HEK293 (cell line): ENCODE measurements around the gene ZNF236.

ENCODE experiments used
- CTCF ChIA-PET: fragments of 350-600 bp; formaldehyde crosslinking; extraction: SDS; loops from one replicate; lab custom pipeline; 2021; ENCODE audit warnings: antibody characterized with exemption; lab: Yijun Ruan, JAX
- POLR2A ChIA-PET: fragments of 300-600 bp; formaldehyde crosslinking; extraction: SDS; loops from one replicate; lab custom pipeline; 2020; ENCODE audit warnings: antibody characterized with exemption, inconsistent platforms; lab: Yijun Ruan, JAX
- H3K27ac ChIP-seq: fragments of 200-500 bp; sonication (Bioruptor generic); 2 replicates; pipeline ENCODE4 v1.5.1; 2014; ENCODE audit warnings: low read depth, low read length, control low read depth, inconsistent platforms; ENCODE audit errors: extremely low read depth
- H3K36me3 ChIP-seq, 2 experiments: fragments of 200-500 bp in 1 of 2; sonication (Bioruptor generic) in 1 of 2; 1 replicate in 1 of 2; 2 replicates in 1 of 2; pipeline ENCODE4 v1.5.1; 2014 to 2017; ENCODE audit warnings: inconsistent platforms in 2 of 2, low read length in 2 of 2; ENCODE audit not compliant: control insufficient read depth in 2 of 2, insufficient read depth in 1 of 2
- H3K4me1 ChIP-seq: fragments of 200-500 bp; sonication (Bioruptor generic); 2 replicates; pipeline ENCODE4 v1.5.1; 2014; ENCODE audit warnings: mild to moderate bottlenecking, low read length, inconsistent platforms; ENCODE audit not compliant: control insufficient read depth, insufficient read depth
- H3K4me3 ChIP-seq: 2 replicates; pipeline ENCODE4 v1.5.1; 2011; ENCODE audit warnings: low read depth, mild to moderate bottlenecking, control low read depth, low read length, moderate library complexity
- H3K9me3 ChIP-seq: fragments of 200-500 bp; sonication (Bioruptor generic); 2 replicates; pipeline ENCODE4 v1.5.1; 2014; ENCODE audit warnings: low read depth, low read length, inconsistent platforms; ENCODE audit not compliant: control insufficient read depth, insufficient read depth
- HOXD13 ChIP-seq: sonication (generic); formaldehyde crosslinking; IDR thresholded peaks from 2 replicates; pipeline ENCODE4 v1.8.0; 2022; ENCODE audit warnings: missing genetic modification reagents, borderline replicate concordance
- KLF1 ChIP-seq: fragments of 450-650 bp; formaldehyde crosslinking; IDR thresholded peaks from 2 replicates; pipeline ENCODE4 v1.5.1; 2016; ENCODE audit warnings: missing biosample characterization, missing genetic modification characterization
- PATZ1 ChIP-seq: fragments of 450-650 bp; formaldehyde crosslinking; IDR thresholded peaks from 2 replicates; pipeline ENCODE4 v1.5.1; 2016; ENCODE audit warnings: missing biosample characterization, missing genetic modification characterization
- PRDM2 ChIP-seq: fragments of 450-650 bp; formaldehyde crosslinking; IDR thresholded peaks from 2 replicates; pipeline ENCODE4 v1.5.1; 2016; ENCODE audit warnings: missing biosample characterization, missing genetic modification characterization, borderline replicate concordance
- SCRT1 ChIP-seq: fragments of 450-650 bp; formaldehyde crosslinking; IDR thresholded peaks from 2 replicates; pipeline ENCODE4 v1.5.1; 2016; ENCODE audit warnings: missing biosample characterization, missing genetic modification characterization, borderline replicate concordance
- SCRT2 ChIP-seq: fragments of 450-650 bp; formaldehyde crosslinking; IDR thresholded peaks from 2 replicates; pipeline ENCODE4 v1.5.1; 2016; ENCODE audit warnings: missing biosample characterization, missing genetic modification characterization
- ZNF10 ChIP-seq: fragments of 450-650 bp; formaldehyde crosslinking; IDR thresholded peaks from 2 replicates; pipeline ENCODE4 v1.5.1; 2017; ENCODE audit warnings: missing biosample characterization, missing genetic modification characterization
- ZNF214 ChIP-seq: fragments of 450-650 bp; formaldehyde crosslinking; IDR thresholded peaks from 2 replicates; pipeline ENCODE4 v1.5.1; 2017; ENCODE audit warnings: missing biosample characterization, mild to moderate bottlenecking, missing genetic modification characterization, borderline replicate concordance
- ZNF544 ChIP-seq: fragments of 450-650 bp; formaldehyde crosslinking; IDR thresholded peaks from 2 replicates; pipeline ENCODE4 v1.5.0; 2017; ENCODE audit warnings: missing biosample characterization, missing genetic modification characterization
- ZNF585B ChIP-seq: fragments of 450-650 bp; formaldehyde crosslinking; IDR thresholded peaks from 2 replicates; pipeline ENCODE4 v1.5.1; 2016; ENCODE audit warnings: missing biosample characterization, missing genetic modification characterization
- ZNF626 ChIP-seq: fragments of 450-650 bp; sonication (Bioruptor Pico); formaldehyde crosslinking; IDR thresholded peaks from 2 replicates; pipeline ENCODE4 v1.5.1; 2018; ENCODE audit warnings: missing biosample characterization, missing genetic modification characterization, inconsistent platforms
- ZNF629 ChIP-seq: fragments of 450-650 bp; formaldehyde crosslinking; IDR thresholded peaks from 2 replicates; pipeline ENCODE4 v1.5.1; 2017; ENCODE audit warnings: missing biosample characterization, missing genetic modification characterization
- ZNF660 ChIP-seq: fragments of 450-650 bp; IDR thresholded peaks from 2 replicates; pipeline ENCODE4 v1.5.1; 2018; ENCODE audit warnings: missing biosample characterization, mild to moderate bottlenecking, missing genetic modification characterization
- ZNF670 ChIP-seq: fragments of 450-650 bp; formaldehyde crosslinking; IDR thresholded peaks from 2 replicates; pipeline ENCODE4 v1.5.1; 2016; ENCODE audit warnings: missing biosample characterization, missing genetic modification characterization, low read depth
- ZSCAN30 ChIP-seq: fragments of 450-650 bp; IDR thresholded peaks from 2 replicates; pipeline ENCODE4 v1.5.1; 2018; ENCODE audit warnings: missing biosample characterization, mild to moderate bottlenecking, missing genetic modification characterization, moderate library complexity
- TF ChIP-seq, protein P1 (sequence below): fragments of 450-650 bp; formaldehyde crosslinking; conservative IDR thresholded peaks from 2 replicates; pipeline ENCODE4 v1.5.1; 2016; ENCODE audit warnings: low read depth, missing biosample characterization, missing genetic modification characterization
- TF ChIP-seq, protein P2 (sequence below): fragments of 450-650 bp; formaldehyde crosslinking; IDR thresholded peaks from 2 replicates; pipeline ENCODE4 v1.5.1; 2016; ENCODE audit warnings: missing biosample characterization, missing genetic modification characterization
- TF ChIP-seq, protein P3 (sequence below): fragments of 450-650 bp; formaldehyde crosslinking; IDR thresholded peaks from 2 replicates; pipeline ENCODE4 v1.5.1; 2016; ENCODE audit warnings: missing biosample characterization, missing genetic modification characterization
- TF ChIP-seq, protein P4 (sequence below): fragments of 450-650 bp; formaldehyde crosslinking; IDR thresholded peaks from 2 replicates; pipeline ENCODE4 v1.5.1; 2017; ENCODE audit warnings: missing biosample characterization, missing genetic modification characterization

The ZNF236 gene

DNA sequence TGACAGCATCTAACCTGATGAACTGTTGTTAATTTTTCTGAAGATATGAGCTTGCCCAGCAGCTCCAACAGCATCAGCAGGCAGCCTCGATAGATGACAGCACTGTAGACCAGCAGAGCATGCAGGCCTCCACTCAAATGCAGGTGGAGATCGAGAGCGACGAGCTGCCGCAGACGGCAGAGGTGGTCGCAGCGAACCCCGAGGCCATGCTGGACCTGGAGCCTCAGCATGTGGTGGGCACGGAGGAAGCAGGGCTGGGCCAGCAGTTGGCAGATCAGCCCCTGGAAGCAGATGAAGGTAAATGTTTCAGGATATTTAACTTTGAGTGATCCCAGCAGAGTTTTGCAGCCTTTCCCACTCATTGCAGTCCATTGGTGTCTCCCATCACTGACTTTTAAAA is 85.9 kb downstream of the ZNF236 start:
- Histone ChIP-seq H3K4me1 (no peaks in the 10 kb centered on the region), H3K4me3 (no peak overlapping the region), H3K9me3 (no peaks in the 10 kb centered on the region), H3K36me3 (peaks cover 34 to 79% of the 10 kb centered on the region in 2 experiments), H3K27ac (no peak overlapping the region)
- ChIA-PET POLR2A (no interaction called here), CTCF (interaction anchor here (1.0 kb wide), 1 partner anchor 38 kb away, joined by 3 read pairs; no protein-coding TSS in a partner anchor)
- TF ChIP-seq, protein P1, sequence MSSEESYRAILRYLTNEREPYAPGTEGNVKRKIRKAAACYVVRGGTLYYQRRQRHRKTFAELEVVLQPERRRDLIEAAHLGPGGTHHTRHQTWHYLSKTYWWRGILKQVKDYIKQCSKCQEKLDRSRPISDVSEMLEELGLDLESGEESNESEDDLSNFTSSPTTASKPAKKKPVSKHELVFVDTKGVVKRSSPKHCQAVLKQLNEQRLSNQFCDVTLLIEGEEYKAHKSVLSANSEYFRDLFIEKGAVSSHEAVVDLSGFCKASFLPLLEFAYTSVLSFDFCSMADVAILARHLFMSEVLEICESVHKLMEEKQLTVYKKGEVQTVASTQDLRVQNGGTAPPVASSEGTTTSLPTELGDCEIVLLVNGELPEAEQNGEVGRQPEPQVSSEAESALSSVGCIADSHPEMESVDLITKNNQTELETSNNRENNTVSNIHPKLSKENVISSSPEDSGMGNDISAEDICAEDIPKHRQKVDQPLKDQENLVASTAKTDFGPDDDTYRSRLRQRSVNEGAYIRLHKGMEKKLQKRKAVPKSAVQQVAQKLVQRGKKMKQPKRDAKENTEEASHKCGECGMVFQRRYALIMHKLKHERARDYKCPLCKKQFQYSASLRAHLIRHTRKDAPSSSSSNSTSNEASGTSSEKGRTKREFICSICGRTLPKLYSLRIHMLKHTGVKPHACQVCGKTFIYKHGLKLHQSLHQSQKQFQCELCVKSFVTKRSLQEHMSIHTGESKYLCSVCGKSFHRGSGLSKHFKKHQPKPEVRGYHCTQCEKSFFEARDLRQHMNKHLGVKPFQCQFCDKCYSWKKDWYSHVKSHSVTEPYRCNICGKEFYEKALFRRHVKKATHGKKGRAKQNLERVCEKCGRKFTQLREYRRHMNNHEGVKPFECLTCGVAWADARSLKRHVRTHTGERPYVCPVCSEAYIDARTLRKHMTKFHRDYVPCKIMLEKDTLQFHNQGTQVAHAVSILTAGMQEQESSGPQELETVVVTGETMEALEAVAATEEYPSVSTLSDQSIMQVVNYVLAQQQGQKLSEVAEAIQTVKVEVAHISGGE (tag by site-specific recombination) = no peak
- TF ChIP-seq, protein P2, sequence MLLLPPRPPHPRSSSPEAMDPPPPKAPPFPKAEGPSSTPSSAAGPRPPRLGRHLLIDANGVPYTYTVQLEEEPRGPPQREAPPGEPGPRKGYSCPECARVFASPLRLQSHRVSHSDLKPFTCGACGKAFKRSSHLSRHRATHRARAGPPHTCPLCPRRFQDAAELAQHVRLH (tag by site-specific recombination) = no peak
- TF ChIP-seq ZNF670 (tag by site-specific recombination) (no peak), ZNF629 (tag by site-specific recombination) (no peak), ZNF214 (tag by site-specific recombination) (no peak)
- TF ChIP-seq, all 188 proteins: peak for 0

DNA sequence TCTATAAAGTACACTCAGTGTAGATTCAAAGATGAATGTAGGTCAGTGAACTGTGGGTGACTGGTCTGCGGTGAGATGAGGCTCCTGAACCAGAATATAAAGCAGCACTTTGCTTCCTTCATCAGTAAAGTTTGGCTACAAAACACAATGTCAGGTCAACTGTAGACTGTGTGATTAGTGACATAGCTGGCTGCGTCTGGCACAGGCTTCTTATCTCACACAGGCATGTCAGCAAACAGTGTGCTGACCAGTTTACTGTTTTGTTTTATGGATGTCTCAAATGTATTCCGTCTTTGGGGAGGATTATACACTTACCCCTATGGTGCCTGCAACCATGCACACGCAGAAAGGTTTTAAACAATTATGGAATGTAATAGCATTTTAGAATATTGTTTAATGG is 87.1 kb downstream of the ZNF236 start:
- H3K27ac ChIP-seq = no peak overlapping the region
- H3K36me3 ChIP-seq = peaks cover 31 to 87% of the 10 kb centered on the region in 2 experiments
- H3K9me3 ChIP-seq = no peaks in the 10 kb centered on the region
- ChIA-PET CTCF (interaction anchor here (0.6 to 1.1 kb wide), 4 partner anchors 10 to 74 kb away, joined by 3 read pairs; no protein-coding TSS in a partner anchor), POLR2A (no interaction called here)
- H3K4me1 ChIP-seq = no peaks in the 10 kb centered on the region
- H3K4me3 ChIP-seq = no peak overlapping the region
- TF ChIP-seq, protein P2 (tag by site-specific recombination) = no peak
- TF ChIP-seq KLF1 (tag by site-specific recombination) (no peak), ZNF10 (tag by site-specific recombination) (no peak), SCRT2 (tag by site-specific recombination) (no peak), ZNF585B (tag by site-specific recombination) (no peak), ZNF626 (tag by site-specific recombination) (no peak), HOXD13 (CRISPR knock-in tag) (no peak), PATZ1 (no peak), ZNF660 (tag by site-specific recombination) (no peak), ZSCAN30 (tag by site-specific recombination) (no peak), SCRT1 (tag by site-specific recombination) (no peak), ZNF544 (no peak), PRDM2 (no peak)
- TF ChIP-seq, protein P3, sequence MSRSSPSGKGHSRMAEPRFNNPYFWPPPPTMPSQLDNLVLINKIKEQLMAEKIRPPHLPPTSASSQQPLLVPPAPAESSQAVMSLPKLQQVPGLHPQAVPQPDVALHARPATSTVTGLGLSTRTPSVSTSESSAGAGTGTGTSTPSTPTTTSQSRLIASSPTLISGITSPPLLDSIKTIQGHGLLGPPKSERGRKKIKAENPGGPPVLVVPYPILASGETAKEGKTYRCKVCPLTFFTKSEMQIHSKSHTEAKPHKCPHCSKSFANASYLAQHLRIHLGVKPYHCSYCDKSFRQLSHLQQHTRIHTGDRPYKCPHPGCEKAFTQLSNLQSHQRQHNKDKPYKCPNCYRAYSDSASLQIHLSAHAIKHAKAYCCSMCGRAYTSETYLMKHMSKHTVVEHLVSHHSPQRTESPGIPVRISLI (tag by site-specific recombination) = no peak
- TF ChIP-seq, protein P4, sequence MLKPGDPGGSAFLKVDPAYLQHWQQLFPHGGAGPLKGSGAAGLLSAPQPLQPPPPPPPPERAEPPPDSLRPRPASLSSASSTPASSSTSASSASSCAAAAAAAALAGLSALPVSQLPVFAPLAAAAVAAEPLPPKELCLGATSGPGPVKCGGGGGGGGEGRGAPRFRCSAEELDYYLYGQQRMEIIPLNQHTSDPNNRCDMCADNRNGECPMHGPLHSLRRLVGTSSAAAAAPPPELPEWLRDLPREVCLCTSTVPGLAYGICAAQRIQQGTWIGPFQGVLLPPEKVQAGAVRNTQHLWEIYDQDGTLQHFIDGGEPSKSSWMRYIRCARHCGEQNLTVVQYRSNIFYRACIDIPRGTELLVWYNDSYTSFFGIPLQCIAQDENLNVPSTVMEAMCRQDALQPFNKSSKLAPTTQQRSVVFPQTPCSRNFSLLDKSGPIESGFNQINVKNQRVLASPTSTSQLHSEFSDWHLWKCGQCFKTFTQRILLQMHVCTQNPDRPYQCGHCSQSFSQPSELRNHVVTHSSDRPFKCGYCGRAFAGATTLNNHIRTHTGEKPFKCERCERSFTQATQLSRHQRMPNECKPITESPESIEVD (tag by site-specific recombination) = no peak
